ENCODE results near the gene CPED1.
"Not testable (repeated sequence)": the region's sequence is repeated elsewhere in the genome, so short reads cannot be mapped to it uniquely, and the experiment has no call there.

- TF ChIP-seq CTCF (IDR thresholded peaks at IDR 0.05); POLR2A (IDR thresholded peaks at IDR 0.05); EP300 (IDR thresholded peaks at IDR 0.05; ENCODE audit: low read depth): not testable (repeated sequence)
Observed at GRCh38 chr7:121005058-121005457, 16.5 kb downstream of the CPED1 start.

Measured in transverse colon (tissue), 3 donors.